ENCODE results near the gene KNDC1.

The KNDC1 gene

DNA sequence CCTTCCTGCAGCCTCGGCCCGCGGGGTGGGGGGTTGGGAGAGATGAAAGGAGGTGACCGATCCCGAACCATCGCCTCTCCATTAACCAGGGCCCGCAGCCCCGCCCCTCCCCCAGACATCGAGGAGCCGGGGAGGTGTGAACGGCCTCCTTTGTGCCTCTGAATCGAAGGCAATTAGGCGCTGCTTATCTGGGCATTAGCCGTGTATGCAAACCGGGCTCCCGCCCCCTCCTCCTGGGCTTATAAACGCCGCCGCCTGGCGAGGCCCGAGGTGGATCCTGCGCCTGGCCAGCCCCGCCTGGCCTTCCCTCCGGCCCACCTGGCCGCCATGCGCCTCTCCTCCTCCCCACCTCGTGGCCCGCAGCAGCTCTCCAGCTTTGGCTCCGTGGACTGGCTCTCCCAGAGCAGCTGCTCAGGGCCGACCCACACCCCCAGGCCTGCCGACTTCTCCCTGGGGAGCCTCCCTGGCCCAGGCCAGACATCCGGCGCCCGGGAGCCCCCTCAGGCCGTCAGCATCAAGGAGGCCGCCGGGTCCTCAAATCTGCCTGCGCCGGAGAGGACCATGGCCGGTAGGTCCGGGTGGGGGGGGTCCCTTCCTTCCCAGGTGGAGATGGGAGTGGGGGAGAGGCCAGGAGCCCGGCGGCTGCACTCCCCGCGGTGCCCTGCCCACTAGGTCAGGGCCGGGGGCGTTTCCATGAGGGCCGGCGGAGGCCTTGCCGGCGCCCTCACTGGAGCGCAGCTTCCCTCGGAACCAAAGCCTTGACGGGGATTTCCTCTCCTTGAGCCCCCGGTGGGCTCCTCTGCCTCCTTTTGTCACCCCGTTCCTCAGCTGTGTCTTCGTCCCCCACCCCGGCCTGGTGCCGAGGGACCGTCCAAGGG lies 77.8 kb downstream of the KNDC1 start, which contains the start of gene VENTX:
VENTX (plus strand) TSS at position 268 of the 878 bp plus-strand sequence; CDS start at position 328, 60 bp downstream.
- no peak for DNase-seq (ENCODE audit: low spot score in 2 of 2)
- in situ Hi-C loops (cut with MboI; ENCODE audit: low sequenced_read_pairs), result no loop called here
- Histone ChIP-seq H3K4me1 (no peaks in the 10 kb centered on the region), H3K9me3 (no peaks in the 10 kb centered on the region), H3K4me3 (no peak within 1 kb of the TSS), H3K27me3 (ENCODE audit: low read depth) (no peaks in the 10 kb centered on the region), H3K36me3 (replicated peaks) (no peaks in the 10 kb centered on the region)

DNA sequence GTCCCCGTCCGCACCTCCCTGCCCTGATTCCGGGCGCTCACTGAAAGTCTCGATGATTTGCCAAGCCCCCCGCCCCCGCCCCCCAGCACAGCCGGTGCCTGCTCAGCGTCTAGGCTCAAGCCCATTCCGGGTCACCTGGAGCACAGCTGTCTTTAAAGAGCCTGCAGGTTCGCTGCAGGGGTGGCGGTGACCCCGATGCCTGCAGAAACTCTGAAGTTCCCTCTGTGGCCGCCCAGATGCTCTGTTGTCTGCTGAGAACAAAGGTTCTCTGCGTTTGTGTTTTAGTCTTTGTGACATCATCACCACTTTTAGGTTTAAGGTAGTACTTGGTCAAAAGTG lies 78.4 kb downstream of the KNDC1 start:
- in situ Hi-C loops (cut with MboI; ENCODE audit: low sequenced_read_pairs), result no loop called here

DNA sequence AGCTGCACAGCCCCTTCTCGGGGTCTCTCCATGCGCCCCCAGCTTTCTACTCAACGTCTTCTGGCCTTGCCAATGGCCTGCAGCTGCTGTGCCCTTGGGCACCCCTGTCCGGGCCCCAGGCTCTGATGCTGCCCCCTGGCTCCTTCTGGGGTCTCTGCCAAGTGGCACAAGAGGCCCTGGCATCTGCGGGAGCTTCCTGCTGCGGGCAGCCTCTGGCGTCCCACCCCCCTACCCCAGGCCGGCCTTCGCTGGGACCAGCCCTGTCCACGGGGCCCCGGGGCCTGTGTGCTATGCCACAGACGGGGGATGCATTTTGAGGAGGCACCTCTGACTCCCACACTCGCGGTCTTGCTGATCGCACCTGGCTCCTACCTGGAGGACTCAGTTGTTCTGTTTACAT lies 80.0 kb downstream of the KNDC1 start:
- Histone ChIP-seq H3K4me1 (no peaks in the 10 kb centered on the region), H3K27me3 (ENCODE audit: low read depth) (no peaks in the 10 kb centered on the region), H3K9me3 (no peaks in the 10 kb centered on the region), H3K36me3 (replicated peaks) (no peaks in the 10 kb centered on the region), H3K4me3 (no peak overlapping the region)
- no peak for DNase-seq (ENCODE audit: low spot score in 2 of 2)
- in situ Hi-C loops (cut with MboI; ENCODE audit: low sequenced_read_pairs), result no loop called here

More for the DNA sequence above, 78.4 kb downstream of the KNDC1 start:
- H3K9me3 ChIP-seq, result no peaks in the 10 kb centered on the region
- H3K4me1 ChIP-seq, result no peaks in the 10 kb centered on the region
- H3K4me3 ChIP-seq, result no peak overlapping the region
- no peaks in the 10 kb centered on the region for H3K27me3 ChIP-seq (ENCODE audit: low read depth)
- no peak for DNase-seq (ENCODE audit: low spot score in 2 of 2)
- H3K36me3 ChIP-seq (replicated peaks), result no peaks in the 10 kb centered on the region

DNA sequence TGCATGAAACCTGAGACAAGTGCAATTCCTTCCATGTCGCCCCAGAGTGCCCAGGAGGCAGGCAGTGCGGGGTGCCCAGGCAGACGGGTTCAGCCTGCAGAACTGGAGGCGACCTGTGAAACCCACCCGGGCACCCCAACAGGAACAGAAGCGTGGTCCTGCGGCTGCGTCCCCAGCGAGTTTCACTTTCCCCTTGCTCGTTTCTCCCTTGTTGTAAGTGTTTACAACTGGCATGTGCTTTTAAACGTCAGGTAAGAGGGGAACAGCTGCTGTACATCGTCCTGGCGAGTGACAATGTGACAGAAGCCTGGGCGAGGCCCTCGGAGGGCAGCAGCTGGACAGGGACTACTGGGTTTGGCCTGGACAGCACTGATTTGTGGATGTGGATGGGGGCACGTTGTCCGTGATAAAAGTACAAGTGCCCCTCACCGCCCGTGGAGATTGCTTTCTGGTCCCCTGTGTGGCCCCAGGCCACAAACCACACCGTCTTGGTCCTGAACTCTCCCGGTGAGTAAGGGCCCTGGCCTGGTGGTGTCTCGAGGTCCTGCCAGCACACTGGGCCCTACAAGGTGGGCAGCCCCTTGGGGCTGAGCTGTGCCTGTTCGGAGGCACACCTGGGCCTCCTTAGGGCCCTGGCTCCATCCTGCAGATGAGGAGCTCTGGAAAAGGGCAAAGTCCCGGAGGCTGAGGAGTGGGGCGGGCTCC lies 81.6 kb downstream of the KNDC1 start:
- H3K4me1 ChIP-seq, result peaks cover 3% of the 10 kb centered on the region; the same call in 1 of the 2 replicates
- in situ Hi-C loops (cut with MboI; ENCODE audit: low sequenced_read_pairs), result no loop called here
- no peaks in the 10 kb centered on the region for H3K9me3 ChIP-seq
- no peaks in the 10 kb centered on the region for H3K27me3 ChIP-seq (ENCODE audit: low read depth)
- H3K36me3 ChIP-seq (replicated peaks), result no peaks in the 10 kb centered on the region
- no peak for DNase-seq (ENCODE audit: low spot score in 2 of 2)
- no peak overlapping the region for H3K4me3 ChIP-seq

DNA sequence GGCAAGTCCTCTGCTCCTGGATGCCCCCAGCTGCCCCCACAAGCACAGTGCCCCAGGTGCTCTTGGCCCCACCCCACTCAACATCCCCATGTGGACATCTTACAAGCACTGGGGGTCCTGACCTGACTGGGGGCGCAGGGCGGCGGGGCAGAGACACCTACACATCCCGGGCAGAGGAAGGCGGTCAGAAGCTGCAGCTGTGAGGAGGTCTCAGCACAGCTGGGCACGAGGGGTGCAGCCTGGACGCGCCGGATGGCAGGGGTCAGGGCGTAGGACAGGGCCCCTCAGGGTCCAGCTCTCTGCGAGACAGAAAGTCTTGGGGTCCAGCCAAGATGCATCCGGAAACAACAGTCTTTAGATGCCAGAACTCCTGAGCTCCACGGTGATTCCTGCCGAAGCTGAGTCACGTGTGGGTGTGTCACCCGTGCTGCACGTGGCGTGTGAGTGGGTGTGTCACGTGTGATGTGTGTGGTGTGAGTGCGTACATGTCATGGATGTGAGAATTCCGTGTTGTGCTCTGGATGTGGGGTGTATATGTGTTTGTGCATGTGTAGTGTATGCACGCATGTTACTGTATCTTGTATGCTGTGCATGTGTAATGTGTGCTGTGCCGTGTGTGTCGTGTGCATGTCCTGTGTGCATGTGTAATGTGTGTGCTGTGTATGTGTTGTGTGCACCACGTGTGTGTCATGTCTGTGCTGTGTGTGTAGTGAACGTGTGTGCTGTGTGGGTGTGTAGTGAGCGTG lies 82.8 kb downstream of the KNDC1 start:
- in situ Hi-C loops (cut with MboI; ENCODE audit: low sequenced_read_pairs), result no loop called here
- Histone ChIP-seq H3K4me1 (peaks cover 3% of the 10 kb centered on the region; the same call in 1 of the 2 replicates), H3K36me3 (replicated peaks) (no peaks in the 10 kb centered on the region), H3K9me3 (no peaks in the 10 kb centered on the region), H3K27me3 (ENCODE audit: low read depth) (no peaks in the 10 kb centered on the region), H3K4me3 (no peak overlapping the region)
- no peak for DNase-seq (ENCODE audit: low spot score in 2 of 2)

DNA sequence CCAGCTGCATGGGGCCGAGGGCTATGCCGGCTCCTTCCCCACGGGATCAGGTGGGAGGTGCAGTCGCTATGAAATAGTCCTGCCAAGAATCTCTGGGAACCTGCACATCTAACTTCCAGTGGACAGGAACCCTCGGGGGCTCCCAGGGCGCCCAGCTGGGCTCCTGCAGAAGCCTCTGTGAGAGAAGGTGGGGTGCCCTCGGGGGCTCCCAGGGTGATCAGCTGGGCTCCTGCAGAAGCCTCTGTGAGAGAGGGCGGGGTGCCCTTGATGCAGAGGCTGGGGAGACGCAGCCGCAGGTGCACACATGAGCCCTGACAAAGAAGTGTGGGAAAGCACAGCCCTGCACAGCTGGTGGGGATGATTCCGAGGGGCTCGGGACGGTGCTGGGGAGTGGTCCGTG lies 83.6 kb downstream of the KNDC1 start:
- Histone ChIP-seq H3K27me3 (ENCODE audit: low read depth) (no peaks in the 10 kb centered on the region), H3K36me3 (replicated peaks) (no peaks in the 10 kb centered on the region), H3K4me3 (no peak overlapping the region), H3K9me3 (no peaks in the 10 kb centered on the region), H3K4me1 (peaks cover 3% of the 10 kb centered on the region; the same call in 1 of the 2 replicates)
- in situ Hi-C loops (cut with MboI; ENCODE audit: low sequenced_read_pairs), result no loop called here
- DNase-seq (ENCODE audit: low spot score in 2 of 2), result no peak

DNA sequence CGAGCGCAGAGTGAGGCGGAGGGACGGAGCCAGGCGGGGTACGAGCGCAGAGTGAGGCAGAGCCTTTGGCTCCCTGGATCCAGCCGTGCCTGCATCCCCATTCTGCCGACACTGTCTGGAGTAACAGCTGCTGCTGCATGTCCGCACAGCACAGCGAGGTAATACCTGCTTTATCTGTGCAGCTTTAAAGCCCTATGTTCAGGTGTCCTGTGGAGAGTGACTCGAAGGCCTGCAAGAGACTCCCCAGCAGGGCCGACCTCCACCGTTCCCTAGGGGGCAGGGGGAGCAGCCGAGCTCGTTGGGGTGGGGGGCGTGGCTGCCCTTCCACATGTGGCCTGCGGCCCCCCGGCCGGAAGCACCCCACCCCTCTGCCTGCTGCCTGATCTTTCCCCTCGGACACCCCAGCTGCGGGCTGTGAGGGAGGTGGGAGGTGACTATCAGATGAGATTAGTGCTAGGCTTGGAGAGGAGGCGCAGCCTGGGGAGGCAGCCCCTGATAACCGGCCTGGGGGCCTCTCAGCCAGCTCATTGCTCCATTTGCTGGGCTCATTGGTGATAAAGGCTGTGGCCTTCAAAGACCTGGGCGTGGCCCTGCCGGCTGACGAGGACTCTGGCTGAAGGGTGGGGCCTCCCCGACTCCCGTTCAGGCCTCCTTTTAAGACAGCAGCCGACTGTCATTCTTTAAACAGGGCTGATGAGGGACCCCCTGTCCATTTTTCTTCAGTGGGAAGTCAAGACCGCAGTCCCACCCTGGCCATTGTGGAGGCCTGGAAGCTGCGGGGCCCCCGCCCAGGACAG lies 85.6 kb downstream of the KNDC1 start:
- H3K36me3 ChIP-seq (replicated peaks), result no peaks in the 10 kb centered on the region
- no peaks in the 10 kb centered on the region for H3K9me3 ChIP-seq
- H3K4me3 ChIP-seq, result no peak overlapping the region
- DNase-seq (ENCODE audit: low spot score in 2 of 2), result peak; percentile 12 to 74
- H3K27me3 ChIP-seq (ENCODE audit: low read depth), result no peaks in the 10 kb centered on the region
- in situ Hi-C loops (cut with MboI; ENCODE audit: low sequenced_read_pairs), result no loop called here
- peaks cover 3% of the 10 kb centered on the region; the same call in 1 of the 2 replicates for H3K4me1 ChIP-seq

DNA sequence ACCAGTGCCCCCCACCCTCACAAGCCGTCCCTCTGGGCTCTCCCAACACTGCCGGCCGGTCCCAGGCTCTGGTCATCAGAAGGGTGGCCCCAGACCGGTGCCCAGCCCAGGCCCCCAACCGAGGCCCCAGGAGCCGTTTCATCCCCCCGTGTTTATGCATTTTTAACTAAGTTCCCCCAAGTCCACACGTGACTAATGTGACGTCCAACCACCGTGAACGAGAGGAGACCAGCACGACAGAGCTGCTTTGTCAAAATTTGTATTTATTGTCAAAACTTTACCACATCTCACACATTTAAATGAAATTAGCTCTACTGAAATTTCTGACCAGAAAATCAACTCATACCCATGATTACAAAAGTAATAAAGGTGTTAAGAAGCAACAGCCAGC lies 86.2 kb downstream of the KNDC1 start:
- no peak for DNase-seq (ENCODE audit: low spot score in 2 of 2)
- Histone ChIP-seq H3K27me3 (ENCODE audit: low read depth) (no peaks in the 10 kb centered on the region), H3K9me3 (no peaks in the 10 kb centered on the region), H3K4me3 (no peak overlapping the region), H3K4me1 (peaks cover 3% of the 10 kb centered on the region; the same call in 1 of the 2 replicates), H3K36me3 (replicated peaks) (no peaks in the 10 kb centered on the region)
- in situ Hi-C loops (cut with MboI; ENCODE audit: low sequenced_read_pairs), result no loop called here

DNA sequence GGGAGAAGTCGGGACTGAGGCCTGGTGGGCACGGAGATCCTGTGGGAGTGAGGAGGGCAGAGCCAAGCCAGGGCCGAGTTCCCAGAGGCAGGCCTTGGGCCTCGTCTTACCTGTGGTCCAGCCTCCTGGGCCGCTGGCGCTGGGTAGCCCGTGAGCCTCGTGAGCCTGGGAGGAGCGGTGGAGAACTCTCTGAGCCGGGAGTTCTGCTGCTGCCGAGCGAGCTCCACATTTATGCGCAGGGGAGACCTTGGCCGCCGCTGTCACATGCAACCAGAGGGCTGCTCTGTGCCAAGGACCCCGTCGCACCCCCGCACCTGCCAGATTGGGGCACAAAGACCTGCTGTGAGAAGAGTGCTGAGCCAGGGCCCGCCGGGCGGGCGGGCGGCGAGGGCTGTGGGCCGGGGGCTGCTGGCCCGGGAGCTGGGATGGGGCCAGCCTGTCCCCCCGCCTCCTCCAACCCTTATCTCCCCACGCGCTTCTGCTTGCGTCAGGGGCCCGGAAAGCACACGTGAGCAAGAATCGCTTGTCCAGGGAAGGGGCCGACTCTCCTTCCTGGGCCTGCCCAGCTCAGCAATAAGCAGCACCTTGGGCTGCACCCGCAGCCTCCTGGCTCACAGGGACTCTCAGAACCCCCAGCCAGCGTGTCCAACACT lies 87.8 kb downstream of the KNDC1 start:
- no peaks in the 10 kb centered on the region for H3K27me3 ChIP-seq (ENCODE audit: low read depth)
- no peak overlapping the region for H3K4me3 ChIP-seq
- H3K9me3 ChIP-seq, result no peaks in the 10 kb centered on the region
- H3K36me3 ChIP-seq (replicated peaks), result no peaks in the 10 kb centered on the region
- in situ Hi-C loops (cut with MboI; ENCODE audit: low sequenced_read_pairs), result no loop called here
- DNase-seq (ENCODE audit: low spot score in 2 of 2), result no peak
- peaks cover 3% of the 10 kb centered on the region; the same call in 1 of the 2 replicates for H3K4me1 ChIP-seq

DNA sequence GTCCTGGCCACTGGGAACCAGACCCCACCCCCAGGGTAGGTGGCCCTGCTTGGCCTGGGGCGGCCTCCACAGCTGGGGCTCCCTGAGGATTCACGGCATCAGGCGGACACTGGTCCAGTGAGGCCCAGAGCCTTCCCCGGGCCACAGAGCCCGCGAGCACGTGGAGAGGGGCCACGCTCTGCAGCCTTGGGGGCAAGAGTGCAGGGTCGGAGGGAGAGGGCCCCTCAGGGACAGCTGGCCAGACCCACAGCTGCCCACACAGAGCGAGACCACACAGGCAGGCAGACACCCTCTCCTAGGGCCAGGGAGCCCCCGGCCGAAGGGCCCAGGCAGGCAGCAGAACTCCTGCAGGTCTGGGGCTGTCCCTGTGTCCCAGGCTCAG lies 88.3 kb downstream of the KNDC1 start:
- Histone ChIP-seq H3K27me3 (ENCODE audit: low read depth) (no peaks in the 10 kb centered on the region), H3K4me3 (no peak overlapping the region), H3K9me3 (no peaks in the 10 kb centered on the region), H3K4me1 (peaks cover 3% of the 10 kb centered on the region; the same call in 1 of the 2 replicates), H3K36me3 (replicated peaks) (no peaks in the 10 kb centered on the region)
- in situ Hi-C loops (cut with MboI; ENCODE audit: low sequenced_read_pairs), result no loop called here
- DNase-seq (ENCODE audit: low spot score in 2 of 2), result no peak

DNA sequence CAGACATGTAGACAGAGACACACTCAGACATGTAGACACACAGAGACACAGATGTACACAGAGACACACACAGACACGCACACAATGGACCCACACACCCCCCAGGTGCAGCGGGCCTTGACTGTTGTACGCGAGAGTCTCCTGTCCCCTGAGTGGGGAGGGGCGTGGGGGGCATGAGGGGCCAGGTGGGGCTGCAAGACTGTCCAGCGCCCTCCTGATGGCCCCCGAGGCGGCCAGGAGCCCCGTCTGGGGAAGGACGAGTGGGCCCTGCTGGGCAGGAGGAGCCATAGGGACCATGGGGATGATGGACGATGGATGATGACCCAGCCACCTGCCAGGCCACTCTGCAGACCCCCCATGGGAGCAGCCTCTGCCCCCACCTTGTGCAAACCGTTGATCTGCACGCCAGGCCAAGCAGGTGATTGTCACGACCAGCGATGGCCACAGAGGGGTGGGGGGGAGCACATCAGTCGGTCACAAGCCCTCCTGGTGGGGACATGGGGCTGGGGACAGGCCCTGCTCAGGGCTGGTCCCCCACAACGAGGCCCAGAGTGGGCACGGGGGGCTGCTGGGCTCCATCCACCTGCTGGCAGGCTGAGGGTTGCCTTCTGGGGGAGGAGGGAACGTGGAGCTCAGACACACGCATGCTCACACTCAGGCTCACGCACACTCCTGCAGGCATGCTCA lies 89.2 kb downstream of the KNDC1 start:
- Histone ChIP-seq H3K27me3 (ENCODE audit: low read depth) (no peaks in the 10 kb centered on the region), H3K36me3 (replicated peaks) (no peaks in the 10 kb centered on the region), H3K4me3 (no peak overlapping the region), H3K9me3 (no peaks in the 10 kb centered on the region), H3K4me1 (peaks cover 3% of the 10 kb centered on the region; the same call in 1 of the 2 replicates)
- DNase-seq (ENCODE audit: low spot score in 2 of 2), result peak in 1 of 2 experiments; percentile 28
- in situ Hi-C loops (cut with MboI; ENCODE audit: low sequenced_read_pairs), result no loop called here

DNA sequence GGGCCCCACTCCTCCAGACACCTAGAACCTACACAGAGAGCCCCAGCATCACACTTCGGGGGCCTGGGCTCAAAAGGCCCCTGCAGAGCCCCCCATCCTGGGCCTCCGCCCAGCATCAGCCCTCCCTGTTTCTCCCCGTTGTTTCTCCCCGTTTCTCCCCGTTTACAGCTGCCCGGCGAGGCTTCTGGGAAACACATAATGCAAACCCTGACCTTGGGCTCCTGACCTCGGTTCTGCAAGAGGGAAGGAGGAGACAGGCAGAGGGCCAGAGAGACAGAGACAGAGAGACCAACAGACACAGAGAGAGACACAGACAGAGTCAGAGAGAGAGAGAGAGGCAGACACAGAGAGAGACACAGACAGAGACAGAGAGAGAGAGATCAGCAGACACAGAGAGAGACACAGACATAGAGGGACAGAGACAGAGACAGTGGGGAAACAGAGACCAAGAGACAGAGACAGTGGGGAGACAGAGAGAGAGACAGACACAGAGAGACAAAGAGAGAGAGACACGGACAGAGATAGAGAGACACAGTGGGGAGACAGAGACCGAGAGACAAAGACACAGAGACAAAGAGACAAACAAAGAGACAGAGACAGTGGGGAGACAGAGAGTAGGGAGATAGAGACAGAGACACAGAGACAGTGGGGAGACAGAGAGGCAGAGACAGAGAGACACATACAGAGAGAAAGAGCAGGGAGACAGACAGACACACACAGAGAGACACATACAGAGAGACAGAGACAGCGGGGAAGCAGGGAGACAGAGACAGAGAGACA lies 90.1 kb downstream of the KNDC1 start:
- Histone ChIP-seq H3K27me3 (ENCODE audit: low read depth) (no peaks in the 10 kb centered on the region), H3K4me1 (peaks cover 3% of the 10 kb centered on the region; the same call in 1 of the 2 replicates), H3K9me3 (no peaks in the 10 kb centered on the region), H3K4me3 (no peak overlapping the region), H3K36me3 (replicated peaks) (no peaks in the 10 kb centered on the region)
- in situ Hi-C loops (cut with MboI; ENCODE audit: low sequenced_read_pairs), result no loop called here
- no peak for DNase-seq (ENCODE audit: low spot score in 2 of 2)

Measured in HAP-1 (cell line).